ENCODE data around the gene GLRX3. TPM values are rescaled to one million over a fixed set of nuclear protein-coding genes. Genes with fewer than 3 reads are reported as not detected.
A peak's percentile ranks its signal among the peaks of the same experiment; 100 is the strongest.

Gene GLRX3
- polyA plus RNA-seq, 1 of the 3 experiments (the other 2 are of a cell fraction): 93.8 TPM

DNA sequence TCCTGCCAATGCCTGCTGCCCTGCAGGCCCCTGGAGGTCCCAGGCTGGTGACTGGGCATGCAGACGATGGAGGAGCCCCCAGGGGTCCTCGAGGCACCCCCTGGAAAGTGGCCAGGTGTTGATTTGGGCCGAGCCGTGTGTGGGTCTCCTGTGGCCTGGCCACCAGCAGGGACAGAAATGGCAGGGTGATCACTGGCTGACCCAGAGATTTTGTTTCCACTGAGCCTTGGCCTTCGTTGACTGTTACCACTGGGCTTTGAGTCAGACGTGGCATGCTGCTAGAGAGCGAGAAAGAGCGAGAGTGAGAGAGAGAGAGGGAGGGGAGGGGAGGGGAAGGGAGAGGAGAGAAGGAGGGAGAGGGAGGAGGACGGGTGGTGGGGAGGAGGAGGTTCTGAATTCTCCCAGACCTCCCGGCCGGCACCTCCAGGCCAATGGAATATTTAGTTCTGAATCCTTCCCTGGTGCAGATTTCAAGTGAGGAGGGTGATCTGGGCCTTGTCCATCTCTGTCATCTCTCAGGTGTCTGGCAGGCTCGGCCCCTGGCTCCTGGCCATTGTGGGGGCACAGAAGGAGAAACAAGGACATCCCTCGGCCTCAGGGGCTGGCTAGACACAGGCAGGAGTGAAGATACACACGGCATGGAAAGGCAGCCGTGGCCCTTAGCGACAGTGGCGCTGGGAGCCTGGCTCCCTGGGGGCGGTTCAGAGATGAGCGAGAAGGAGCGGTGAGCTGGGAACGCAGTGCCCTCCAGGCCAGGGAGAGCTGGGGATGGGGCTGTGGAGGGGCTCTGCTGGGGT lies 58.2 kb downstream of the GLRX3 start:
- DNase-seq: peak; percentile 72
- no peak overlapping the region for H3K4me3 ChIP-seq (ENCODE audit: low read depth in 2 of 2, low read length in 1 of 2)
- WGBS (ENCODE audit: low lambda C conversion rate): 76% methylated on average over 18 of the region's 21 CpGs
- no peaks in the 10 kb centered on the region for H3K9me3 ChIP-seq
- no peaks in the 10 kb centered on the region for H3K79me2 ChIP-seq (ENCODE audit: insufficient read depth)
- no peak overlapping the region for H3K9ac ChIP-seq
- H3K4me1 ChIP-seq (ENCODE audit: control insufficient read depth in 1 of 2, insufficient read depth in 2 of 2, low read depth in 1 of 2, low read length in 1 of 2): peaks cover 0 to 23% of the 10 kb centered on the region in 2 experiments; a peak in 1 of 4 replicates
- peak; percentile 57 for TF ChIP-seq GATA2 (CRISPR knock-in tag; IDR thresholded peaks at IDR 0.05)
- TF ChIP-seq, protein P1, sequence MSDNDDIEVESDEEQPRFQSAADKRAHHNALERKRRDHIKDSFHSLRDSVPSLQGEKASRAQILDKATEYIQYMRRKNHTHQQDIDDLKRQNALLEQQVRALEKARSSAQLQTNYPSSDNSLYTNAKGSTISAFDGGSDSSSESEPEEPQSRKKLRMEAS (IDR thresholded peaks at IDR 0.05; ENCODE audit: low read depth): no peak
- TF ChIP-seq SIN3A (IDR thresholded peaks at IDR 0.05; ENCODE audit: borderline replicate concordance, low read depth, low read length): no peak
- CTCF ChIA-PET: no interaction called here
- peaks cover 4% of the 10 kb centered on the region for H3F3A ChIP-seq (replicated peaks; ENCODE audit: insufficient read depth)
- no peaks in the 10 kb centered on the region for H3K27me3 ChIP-seq (ENCODE audit: insufficient read depth)
- no peaks in the 10 kb centered on the region for H4K20me1 ChIP-seq (ENCODE audit: insufficient read depth)
- H3K9me2 ChIP-seq: no peaks in the 10 kb centered on the region
- H3K27ac ChIP-seq (ENCODE audit: low read depth in 2 of 2, low read length in 1 of 2): no peak overlapping the region; a peak in 1 of 4 replicates
- H2AFZ ChIP-seq (ENCODE audit: low read depth): no peak overlapping the region
- H3K36me3 ChIP-seq (replicated peaks in 1 of 2; ENCODE audit: control insufficient read depth in 1 of 2, insufficient read depth in 2 of 2, low read length in 1 of 2): no peaks in the 10 kb centered on the region
- no peak overlapping the region for H3K4me2 ChIP-seq
- POLR2A ChIA-PET: no interaction called here

DNA sequence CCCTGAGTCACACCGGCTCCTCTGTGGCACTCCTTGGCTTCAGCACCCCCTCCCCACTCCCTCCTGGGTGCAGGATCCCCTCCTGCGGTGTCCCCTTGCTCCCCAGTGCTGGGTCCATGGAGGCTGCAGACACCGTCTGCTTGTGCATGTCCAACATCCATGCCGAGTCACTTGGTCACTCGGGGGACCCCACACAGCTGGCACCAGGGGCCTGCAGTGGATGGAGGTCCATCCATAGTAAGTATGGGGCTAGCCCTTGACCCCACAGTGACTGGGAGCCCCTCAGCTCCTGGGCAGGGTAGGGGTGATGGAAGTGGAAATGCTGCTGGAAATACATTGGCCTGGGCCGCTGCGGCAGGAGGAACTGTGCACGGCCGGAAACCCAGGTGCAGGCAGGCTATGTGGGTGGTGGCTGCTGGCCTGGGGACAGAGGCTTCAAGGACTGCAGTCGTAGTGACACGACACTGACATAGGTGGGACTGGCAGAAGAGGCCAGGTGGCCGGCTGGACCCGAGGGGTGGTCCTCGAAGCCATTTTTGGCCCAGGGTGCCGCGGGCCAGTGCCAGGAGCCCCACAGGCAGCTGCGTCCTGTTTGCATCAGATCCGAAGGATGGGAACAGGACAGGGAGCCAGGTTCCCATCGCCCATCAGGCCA lies 58.9 kb downstream of the GLRX3 start:
- Histone ChIP-seq H3K27ac (ENCODE audit: low read depth in 2 of 2, low read length in 1 of 2) (no peak overlapping the region; a peak in 1 of 4 replicates), H3K4me2 (no peak overlapping the region), H3K9me3 (no peaks in the 10 kb centered on the region), H4K20me1 (ENCODE audit: insufficient read depth) (no peaks in the 10 kb centered on the region), H3K27me3 (ENCODE audit: insufficient read depth) (no peaks in the 10 kb centered on the region), H3K9ac (no peak overlapping the region), H3F3A (replicated peaks; ENCODE audit: insufficient read depth) (peaks cover 4% of the 10 kb centered on the region), H3K4me1 (ENCODE audit: control insufficient read depth in 1 of 2, insufficient read depth in 2 of 2, low read depth in 1 of 2, low read length in 1 of 2) (peaks cover 0 to 23% of the 10 kb centered on the region in 2 experiments; a peak in 1 of 4 replicates), H3K9me2 (no peaks in the 10 kb centered on the region), H3K36me3 (replicated peaks in 1 of 2; ENCODE audit: control insufficient read depth in 1 of 2, insufficient read depth in 2 of 2, low read length in 1 of 2) (no peaks in the 10 kb centered on the region), H3K79me2 (ENCODE audit: insufficient read depth) (no peaks in the 10 kb centered on the region), H2AFZ (ENCODE audit: low read depth) (no peak overlapping the region), H3K4me3 (ENCODE audit: low read depth in 2 of 2, low read length in 1 of 2) (no peak overlapping the region)
- WGBS (ENCODE audit: low lambda C conversion rate): 91% methylated on average over 9 of the region's 19 CpGs
- no peak for DNase-seq
- CTCF ChIA-PET: no interaction called here
- POLR2A ChIA-PET: no interaction called here
- no peak for TF ChIP-seq FOXJ3 (CRISPR knock-in tag; IDR thresholded peaks at IDR 0.05)
- TF ChIP-seq CHD2 (IDR thresholded peaks at IDR 0.05; ENCODE audit: low read length, partially characterized antibody): no peak
- TF ChIP-seq, protein P2, sequence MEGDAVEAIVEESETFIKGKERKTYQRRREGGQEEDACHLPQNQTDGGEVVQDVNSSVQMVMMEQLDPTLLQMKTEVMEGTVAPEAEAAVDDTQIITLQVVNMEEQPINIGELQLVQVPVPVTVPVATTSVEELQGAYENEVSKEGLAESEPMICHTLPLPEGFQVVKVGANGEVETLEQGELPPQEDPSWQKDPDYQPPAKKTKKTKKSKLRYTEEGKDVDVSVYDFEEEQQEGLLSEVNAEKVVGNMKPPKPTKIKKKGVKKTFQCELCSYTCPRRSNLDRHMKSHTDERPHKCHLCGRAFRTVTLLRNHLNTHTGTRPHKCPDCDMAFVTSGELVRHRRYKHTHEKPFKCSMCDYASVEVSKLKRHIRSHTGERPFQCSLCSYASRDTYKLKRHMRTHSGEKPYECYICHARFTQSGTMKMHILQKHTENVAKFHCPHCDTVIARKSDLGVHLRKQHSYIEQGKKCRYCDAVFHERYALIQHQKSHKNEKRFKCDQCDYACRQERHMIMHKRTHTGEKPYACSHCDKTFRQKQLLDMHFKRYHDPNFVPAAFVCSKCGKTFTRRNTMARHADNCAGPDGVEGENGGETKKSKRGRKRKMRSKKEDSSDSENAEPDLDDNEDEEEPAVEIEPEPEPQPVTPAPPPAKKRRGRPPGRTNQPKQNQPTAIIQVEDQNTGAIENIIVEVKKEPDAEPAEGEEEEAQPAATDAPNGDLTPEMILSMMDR (IDR thresholded peaks at IDR 0.05): no peak
- no peak for TF ChIP-seq YY1 (IDR thresholded peaks at IDR 0.05; ENCODE audit: low read depth)
- TF ChIP-seq, protein P3, sequence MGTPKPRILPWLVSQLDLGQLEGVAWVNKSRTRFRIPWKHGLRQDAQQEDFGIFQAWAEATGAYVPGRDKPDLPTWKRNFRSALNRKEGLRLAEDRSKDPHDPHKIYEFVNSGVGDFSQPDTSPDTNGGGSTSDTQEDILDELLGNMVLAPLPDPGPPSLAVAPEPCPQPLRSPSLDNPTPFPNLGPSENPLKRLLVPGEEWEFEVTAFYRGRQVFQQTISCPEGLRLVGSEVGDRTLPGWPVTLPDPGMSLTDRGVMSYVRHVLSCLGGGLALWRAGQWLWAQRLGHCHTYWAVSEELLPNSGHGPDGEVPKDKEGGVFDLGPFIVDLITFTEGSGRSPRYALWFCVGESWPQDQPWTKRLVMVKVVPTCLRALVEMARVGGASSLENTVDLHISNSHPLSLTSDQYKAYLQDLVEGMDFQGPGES (IDR thresholded peaks at IDR 0.05; ENCODE audit: low read depth, low read length): no peak
- TF ChIP-seq, protein P4, sequence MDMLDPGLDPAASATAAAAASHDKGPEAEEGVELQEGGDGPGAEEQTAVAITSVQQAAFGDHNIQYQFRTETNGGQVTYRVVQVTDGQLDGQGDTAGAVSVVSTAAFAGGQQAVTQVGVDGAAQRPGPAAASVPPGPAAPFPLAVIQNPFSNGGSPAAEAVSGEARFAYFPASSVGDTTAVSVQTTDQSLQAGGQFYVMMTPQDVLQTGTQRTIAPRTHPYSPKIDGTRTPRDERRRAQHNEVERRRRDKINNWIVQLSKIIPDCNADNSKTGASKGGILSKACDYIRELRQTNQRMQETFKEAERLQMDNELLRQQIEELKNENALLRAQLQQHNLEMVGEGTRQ (IDR thresholded peaks at IDR 0.05; ENCODE audit: borderline replicate concordance, low read depth, low read length): no peak
- TF ChIP-seq, protein P5, sequence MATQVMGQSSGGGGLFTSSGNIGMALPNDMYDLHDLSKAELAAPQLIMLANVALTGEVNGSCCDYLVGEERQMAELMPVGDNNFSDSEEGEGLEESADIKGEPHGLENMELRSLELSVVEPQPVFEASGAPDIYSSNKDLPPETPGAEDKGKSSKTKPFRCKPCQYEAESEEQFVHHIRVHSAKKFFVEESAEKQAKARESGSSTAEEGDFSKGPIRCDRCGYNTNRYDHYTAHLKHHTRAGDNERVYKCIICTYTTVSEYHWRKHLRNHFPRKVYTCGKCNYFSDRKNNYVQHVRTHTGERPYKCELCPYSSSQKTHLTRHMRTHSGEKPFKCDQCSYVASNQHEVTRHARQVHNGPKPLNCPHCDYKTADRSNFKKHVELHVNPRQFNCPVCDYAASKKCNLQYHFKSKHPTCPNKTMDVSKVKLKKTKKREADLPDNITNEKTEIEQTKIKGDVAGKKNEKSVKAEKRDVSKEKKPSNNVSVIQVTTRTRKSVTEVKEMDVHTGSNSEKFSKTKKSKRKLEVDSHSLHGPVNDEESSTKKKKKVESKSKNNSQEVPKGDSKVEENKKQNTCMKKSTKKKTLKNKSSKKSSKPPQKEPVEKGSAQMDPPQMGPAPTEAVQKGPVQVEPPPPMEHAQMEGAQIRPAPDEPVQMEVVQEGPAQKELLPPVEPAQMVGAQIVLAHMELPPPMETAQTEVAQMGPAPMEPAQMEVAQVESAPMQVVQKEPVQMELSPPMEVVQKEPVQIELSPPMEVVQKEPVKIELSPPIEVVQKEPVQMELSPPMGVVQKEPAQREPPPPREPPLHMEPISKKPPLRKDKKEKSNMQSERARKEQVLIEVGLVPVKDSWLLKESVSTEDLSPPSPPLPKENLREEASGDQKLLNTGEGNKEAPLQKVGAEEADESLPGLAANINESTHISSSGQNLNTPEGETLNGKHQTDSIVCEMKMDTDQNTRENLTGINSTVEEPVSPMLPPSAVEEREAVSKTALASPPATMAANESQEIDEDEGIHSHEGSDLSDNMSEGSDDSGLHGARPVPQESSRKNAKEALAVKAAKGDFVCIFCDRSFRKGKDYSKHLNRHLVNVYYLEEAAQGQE (IDR thresholded peaks at IDR 0.05; ENCODE audit: low read depth, low read length): no peak
- TF ChIP-seq RFX5 (IDR thresholded peaks at IDR 0.05; ENCODE audit: low read length): no peak
- TF ChIP-seq, protein P6, sequence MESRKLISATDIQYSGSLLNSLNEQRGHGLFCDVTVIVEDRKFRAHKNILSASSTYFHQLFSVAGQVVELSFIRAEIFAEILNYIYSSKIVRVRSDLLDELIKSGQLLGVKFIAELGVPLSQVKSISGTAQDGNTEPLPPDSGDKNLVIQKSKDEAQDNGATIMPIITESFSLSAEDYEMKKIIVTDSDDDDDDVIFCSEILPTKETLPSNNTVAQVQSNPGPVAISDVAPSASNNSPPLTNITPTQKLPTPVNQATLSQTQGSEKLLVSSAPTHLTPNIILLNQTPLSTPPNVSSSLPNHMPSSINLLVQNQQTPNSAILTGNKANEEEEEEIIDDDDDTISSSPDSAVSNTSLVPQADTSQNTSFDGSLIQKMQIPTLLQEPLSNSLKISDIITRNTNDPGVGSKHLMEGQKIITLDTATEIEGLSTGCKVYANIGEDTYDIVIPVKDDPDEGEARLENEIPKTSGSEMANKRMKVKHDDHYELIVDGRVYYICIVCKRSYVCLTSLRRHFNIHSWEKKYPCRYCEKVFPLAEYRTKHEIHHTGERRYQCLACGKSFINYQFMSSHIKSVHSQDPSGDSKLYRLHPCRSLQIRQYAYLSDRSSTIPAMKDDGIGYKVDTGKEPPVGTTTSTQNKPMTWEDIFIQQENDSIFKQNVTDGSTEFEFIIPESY (IDR thresholded peaks at IDR 0.05; ENCODE audit: borderline replicate concordance, low read depth): no peak
- no peak for TF ChIP-seq FOSL2 (IDR thresholded peaks at IDR 0.05; ENCODE audit: borderline replicate concordance, low read depth)
- TF ChIP-seq MXI1 (IDR thresholded peaks at IDR 0.05; ENCODE audit: low read depth, low read length): no peak
